WTC11 (cell line): ENCODE results near the gene CD300A.

ENCODE experiments used
- AFF4 ChIP-seq: sonication (generic); formaldehyde crosslinking; IDR thresholded peaks from 2 replicates; pipeline ENCODE4 v1.8.1; 2023; ENCODE audit warnings: mild to moderate bottlenecking, missing genetic modification reagents, borderline replicate concordance
- ATF1 ChIP-seq: sonication (generic); formaldehyde crosslinking; IDR thresholded peaks from 2 replicates; pipeline ENCODE4 v1.8.1; 2023; ENCODE audit warnings: mild to moderate bottlenecking, moderate library complexity, missing genetic modification reagents
- ATF2 ChIP-seq: sonication (generic); formaldehyde crosslinking; IDR thresholded peaks from 2 replicates; pipeline ENCODE4 v1.8.1; 2022; ENCODE audit warnings: low read depth, missing genetic modification reagents, borderline replicate concordance
- CREB1 ChIP-seq: sonication (generic); formaldehyde crosslinking; IDR thresholded peaks from 2 replicates; pipeline ENCODE4 v1.8.0; 2023; ENCODE audit warnings: mild to moderate bottlenecking, missing genetic modification reagents
- CTCF ChIP-seq: fragments of 200-600 bp; IDR thresholded peaks from 2 replicates; pipeline ENCODE4 v1.8.0; 2022; ENCODE audit warnings: antibody characterized with exemption
- FOXK1 ChIP-seq: sonication (generic); formaldehyde crosslinking; IDR thresholded peaks from 2 replicates; pipeline ENCODE4 v1.8.0; 2022; ENCODE audit warnings: mild to moderate bottlenecking, moderate library complexity, missing genetic modification reagents
- FOXP4 ChIP-seq: sonication (generic); formaldehyde crosslinking; IDR thresholded peaks from 2 replicates; pipeline ENCODE4 v1.8.0; 2022; ENCODE audit warnings: mild to moderate bottlenecking, missing genetic modification reagents
- HMGXB4 ChIP-seq: sonication (generic); formaldehyde crosslinking; IDR thresholded peaks from 2 replicates; pipeline ENCODE4 v1.8.1; 2023; ENCODE audit warnings: mild to moderate bottlenecking, moderate library complexity, missing genetic modification reagents
- SP1 ChIP-seq: sonication (generic); formaldehyde crosslinking; conservative IDR thresholded peaks from 2 replicates; pipeline ENCODE4 v1.8.1; 2022; ENCODE audit warnings: missing genetic modification reagents
- TEAD4 ChIP-seq: sonication (generic); formaldehyde crosslinking; IDR thresholded peaks from 2 replicates; pipeline ENCODE4 v1.8.0; 2022; ENCODE audit warnings: mild to moderate bottlenecking, missing genetic modification reagents
- TP53 ChIP-seq: sonication (generic); formaldehyde crosslinking; IDR thresholded peaks from 2 replicates; pipeline ENCODE4 v1.8.1; 2023; ENCODE audit warnings: mild to moderate bottlenecking, missing genetic modification reagents
- USF2 ChIP-seq: sonication (generic); formaldehyde crosslinking; IDR thresholded peaks from 2 replicates; pipeline ENCODE4 v1.8.1; 2023; ENCODE audit warnings: mild to moderate bottlenecking, missing genetic modification reagents, moderate library complexity
- ZNF396 ChIP-seq: fragments of 250-450 bp; sonication (Bioruptor Pico); IDR thresholded peaks from 2 replicates; pipeline ENCODE4 v1.8.0; 2021; ENCODE audit warnings: mild to moderate bottlenecking, moderate library complexity, borderline replicate concordance

GRCh38 chr17:74432766-74433391, 33.6 kb upstream of the CD300A start:
- TF ChIP-seq CTCF (no peak), TP53 (CRISPR knock-in tag) (no peak), SP1 (CRISPR knock-in tag) (no peak), ZNF396 (CRISPR knock-in tag) (no peak), HMGXB4 (CRISPR knock-in tag) (no peak), FOXK1 (CRISPR knock-in tag) (no peak), TEAD4 (no peak), ATF1 (CRISPR knock-in tag) (no peak), ATF2 (CRISPR knock-in tag) (no peak), CREB1 (no peak), AFF4 (no peak), FOXP4 (CRISPR knock-in tag) (no peak), USF2 (CRISPR knock-in tag) (no peak)
